HG02970 (cell line): ENCODE results near the gene CAP2.
"Not testable (repeated sequence)": the region's sequence is repeated elsewhere in the genome, so short reads cannot be mapped to it uniquely, and the experiment has no call there.

Experiments
- ATAC-seq: cut with Tn5 transposase; IDR thresholded peaks from one replicate; pipeline ENCODE4 v1.9.1; 2021; ENCODE audit warnings: mild to moderate bottlenecking, moderate library complexity, moderate number of reproducible peaks; ENCODE audit not compliant: unreplicated experiment, low FRiP score

The CAP2 gene

DNA sequence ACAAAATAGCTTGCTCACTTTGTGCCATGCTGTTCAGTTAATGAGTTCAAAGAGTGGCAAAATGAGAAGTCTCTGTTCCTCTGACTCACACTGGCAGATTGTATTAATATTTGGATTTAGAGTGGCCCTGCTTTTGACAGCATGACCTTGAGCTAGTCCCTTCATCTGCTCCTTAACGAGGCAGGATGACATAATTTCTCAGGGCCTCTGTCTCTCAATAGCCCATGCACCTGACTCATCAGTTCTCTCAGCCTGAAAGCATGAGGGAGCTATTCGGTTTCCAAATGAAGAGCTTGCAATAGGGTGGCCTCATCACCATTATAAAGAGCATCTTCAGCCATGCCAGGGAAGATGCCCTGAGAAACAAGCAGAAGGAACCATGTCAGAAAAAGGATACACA is 38.2 kb downstream of the CAP2 start:
- no peak for ATAC-seq

DNA sequence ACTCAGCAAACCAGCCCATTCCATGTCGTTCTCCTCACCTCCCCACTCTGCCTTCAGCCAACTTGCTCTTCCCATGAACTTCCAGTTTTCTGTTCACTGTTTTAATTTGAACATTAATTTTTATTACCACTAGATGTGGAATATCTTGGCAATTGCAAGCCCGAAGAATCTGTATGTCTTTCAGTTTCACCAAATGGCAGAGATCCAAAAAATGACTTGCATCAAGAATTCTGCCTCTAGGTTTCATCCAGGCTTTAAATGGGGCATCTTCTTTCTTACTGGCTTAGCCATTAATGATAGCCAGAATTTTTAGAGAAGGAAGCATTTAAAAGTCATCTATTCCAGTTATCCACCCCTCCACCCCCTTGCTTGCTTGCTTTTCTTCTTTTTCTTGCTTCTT is 39.0 kb downstream of the CAP2 start:
- ATAC-seq, result no peak

- no peak for ATAC-seq
Observed at GRCh38 chr6:17439243-17439993, 46.0 kb downstream of the CAP2 start.

DNA sequence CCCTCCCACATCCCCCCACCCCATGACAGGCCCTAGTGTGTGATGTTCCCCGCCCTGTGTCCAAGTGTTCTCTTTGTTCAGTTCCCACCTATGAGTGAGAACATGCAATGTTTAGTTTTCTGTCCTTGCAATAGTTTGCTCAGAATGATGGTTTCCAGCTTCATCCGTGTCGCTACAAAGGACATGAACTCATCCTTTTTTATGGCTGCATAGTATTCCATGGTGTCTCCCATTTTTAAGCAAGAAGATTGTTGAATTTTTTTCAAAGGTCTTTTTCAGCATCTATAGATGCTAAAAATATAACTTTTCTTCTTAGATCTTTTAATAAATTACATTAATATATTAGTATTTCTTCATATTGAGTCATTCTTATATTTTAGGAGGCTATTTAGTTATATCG is 47.4 kb downstream of the CAP2 start:
- not testable (repeated sequence) for ATAC-seq

GRCh38 chr6:17442196-17442595 is 48.8 kb downstream of the CAP2 start:
- ATAC-seq, result no peak

GRCh38 chr6:17446713-17447112 is 53.3 kb downstream of the CAP2 start:
- no peak for ATAC-seq

DNA sequence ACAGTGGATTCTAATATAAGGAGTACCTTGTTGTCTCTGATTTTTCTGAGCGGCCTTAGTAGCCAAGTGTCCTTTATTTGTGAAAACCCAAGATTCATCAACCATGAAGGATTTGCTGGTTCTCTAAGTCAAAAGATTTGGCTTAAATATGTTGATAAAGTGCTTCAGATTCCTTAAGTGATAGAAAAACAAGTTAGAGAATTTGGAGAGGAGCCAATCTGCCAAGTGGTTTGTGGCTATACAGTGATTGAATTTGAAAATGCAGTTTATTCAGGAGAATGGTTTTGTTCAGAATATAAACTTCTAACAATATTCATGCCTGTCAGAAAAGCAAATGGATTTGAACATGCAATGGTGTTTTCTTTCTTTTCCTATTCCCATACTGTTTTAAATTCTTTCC is 54.8 kb downstream of the CAP2 start:
- no peak for ATAC-seq

GRCh38 chr6:17450397-17450796 is 57.0 kb downstream of the CAP2 start:
- ATAC-seq, result no peak

DNA sequence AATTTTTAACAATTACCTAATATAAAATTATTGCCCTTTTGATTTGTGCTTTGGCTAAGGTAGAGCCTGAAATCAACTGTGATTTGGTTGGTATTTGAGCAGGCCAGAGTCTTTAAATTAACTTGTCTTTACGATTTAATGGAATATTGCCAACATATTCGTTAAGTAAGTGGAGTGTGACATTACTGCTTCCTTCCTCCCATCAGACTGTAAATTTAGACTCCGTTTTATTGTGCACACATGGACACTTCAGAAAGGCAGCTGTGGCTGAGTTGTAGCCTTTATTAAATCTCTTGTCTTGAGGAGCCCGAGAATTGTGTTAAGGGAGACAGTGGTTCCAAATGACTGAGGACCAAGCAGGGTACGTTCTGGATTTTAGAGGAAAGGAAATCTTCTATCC is 57.4 kb downstream of the CAP2 start:
- no peak for ATAC-seq

DNA sequence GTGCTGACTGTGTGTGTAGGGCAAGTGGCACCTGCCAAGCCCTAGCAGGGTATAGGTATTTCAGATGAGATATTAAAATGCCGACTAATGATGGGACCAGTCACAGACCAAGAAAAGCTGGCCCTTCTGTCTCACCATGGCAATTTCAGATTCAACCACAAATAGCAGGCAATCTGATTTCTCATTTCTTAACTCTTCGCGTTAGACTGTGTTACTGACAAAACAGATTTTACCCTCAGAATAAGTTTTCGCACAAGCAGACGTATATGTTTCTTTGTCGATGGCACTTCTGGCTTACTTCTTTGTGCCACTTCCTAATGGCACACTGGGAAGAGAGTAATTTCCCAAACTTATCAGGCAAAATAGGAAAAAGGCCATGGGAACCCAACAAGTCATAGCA is 58.7 kb downstream of the CAP2 start:
- ATAC-seq, result no peak

- ATAC-seq, result no peak
Observed at GRCh38 chr6:17454316-17455005, 61.1 kb downstream of the CAP2 start.

DNA sequence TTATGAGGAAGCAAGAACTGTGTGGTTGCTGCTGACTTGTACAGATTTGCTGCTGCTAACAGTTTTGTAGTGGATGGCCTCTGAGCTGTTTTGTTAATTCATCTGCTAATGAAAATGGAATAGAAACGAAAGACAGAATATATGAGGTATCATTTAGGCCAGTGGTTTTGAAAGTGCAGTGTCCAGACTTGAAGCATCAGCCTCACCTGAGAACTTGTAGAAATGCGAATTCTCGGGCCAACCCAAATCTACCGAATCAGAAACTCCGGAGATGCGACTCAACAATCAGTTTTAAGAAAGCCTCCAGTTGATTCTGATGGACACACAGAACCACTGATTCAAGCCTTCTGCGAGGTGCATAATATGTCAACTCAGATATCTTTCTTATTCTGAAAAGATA is 62.5 kb downstream of the CAP2 start:
- ATAC-seq, result no peak

- ATAC-seq, result no peak
Observed at GRCh38 chr6:17456711-17457110, 63.3 kb downstream of the CAP2 start.

DNA sequence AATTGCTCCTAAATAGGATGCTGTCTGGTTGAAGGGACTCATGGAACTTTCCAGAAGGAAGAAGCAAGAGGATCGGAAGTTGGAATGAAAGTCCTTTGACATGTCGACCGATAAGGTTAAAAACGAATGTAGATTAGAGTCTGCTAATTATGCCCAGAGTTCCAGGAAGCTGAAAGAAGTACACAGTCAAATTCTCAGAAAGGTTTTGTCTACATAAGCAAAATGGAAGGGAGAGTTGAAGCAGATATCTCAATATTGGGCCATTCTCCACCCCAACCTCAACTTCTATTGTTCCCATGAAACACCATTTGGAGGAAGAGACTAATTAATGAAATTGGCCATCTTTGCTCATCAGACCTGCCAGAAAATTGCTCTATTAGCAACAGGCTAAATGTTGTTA is 64.0 kb downstream of the CAP2 start:
- no peak for ATAC-seq

- ATAC-seq, result no peak
Observed at GRCh38 chr6:17457956-17458355, 64.6 kb downstream of the CAP2 start.

DNA sequence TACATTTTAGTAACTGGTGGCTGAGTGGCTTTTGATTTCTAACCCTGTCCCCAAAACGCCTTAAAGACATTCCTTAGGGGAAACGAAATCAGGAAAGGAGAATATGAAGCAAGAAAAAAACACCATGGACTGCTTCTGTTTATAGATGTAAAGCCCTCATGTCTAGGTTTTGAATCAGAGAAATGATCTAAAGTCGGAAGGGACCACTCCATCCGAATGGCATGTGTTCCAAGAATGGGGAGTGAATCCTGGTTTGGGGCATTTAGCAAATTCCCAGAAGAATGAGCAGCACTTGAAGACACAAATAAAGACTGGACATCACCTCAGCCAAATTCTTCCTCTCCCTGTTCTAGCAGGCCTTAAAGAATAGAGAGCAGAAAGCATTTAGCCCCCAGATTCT is 65.6 kb downstream of the CAP2 start:
- ATAC-seq, result no peak

- ATAC-seq, result no peak
Observed at GRCh38 chr6:17460862-17461261, 67.5 kb downstream of the CAP2 start.

GRCh38 chr6:17466147-17466546 is 72.8 kb downstream of the CAP2 start:
- no peak for ATAC-seq

DNA sequence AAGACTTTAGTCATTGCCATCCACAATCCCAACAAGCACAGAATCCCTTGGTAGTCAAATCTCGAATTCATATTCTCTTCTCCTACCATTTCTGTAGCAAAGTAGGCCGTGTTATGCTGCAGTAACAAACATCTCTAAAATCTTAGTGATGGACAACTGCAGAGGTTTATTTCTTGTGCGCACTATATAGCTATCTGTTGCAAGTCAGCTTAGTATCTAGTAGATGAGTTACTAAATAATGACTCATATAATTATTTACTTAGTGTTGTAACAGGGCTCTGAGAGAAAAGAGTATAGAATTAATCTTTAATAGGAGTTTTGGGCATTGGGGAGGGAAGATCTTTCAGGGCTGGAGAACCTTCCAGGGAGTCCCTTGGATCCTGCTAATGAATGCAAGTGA is 73.3 kb downstream of the CAP2 start:
- ATAC-seq, result no peak

- no peak for ATAC-seq
Observed at GRCh38 chr6:17469006-17469832, 75.8 kb downstream of the CAP2 start.

DNA sequence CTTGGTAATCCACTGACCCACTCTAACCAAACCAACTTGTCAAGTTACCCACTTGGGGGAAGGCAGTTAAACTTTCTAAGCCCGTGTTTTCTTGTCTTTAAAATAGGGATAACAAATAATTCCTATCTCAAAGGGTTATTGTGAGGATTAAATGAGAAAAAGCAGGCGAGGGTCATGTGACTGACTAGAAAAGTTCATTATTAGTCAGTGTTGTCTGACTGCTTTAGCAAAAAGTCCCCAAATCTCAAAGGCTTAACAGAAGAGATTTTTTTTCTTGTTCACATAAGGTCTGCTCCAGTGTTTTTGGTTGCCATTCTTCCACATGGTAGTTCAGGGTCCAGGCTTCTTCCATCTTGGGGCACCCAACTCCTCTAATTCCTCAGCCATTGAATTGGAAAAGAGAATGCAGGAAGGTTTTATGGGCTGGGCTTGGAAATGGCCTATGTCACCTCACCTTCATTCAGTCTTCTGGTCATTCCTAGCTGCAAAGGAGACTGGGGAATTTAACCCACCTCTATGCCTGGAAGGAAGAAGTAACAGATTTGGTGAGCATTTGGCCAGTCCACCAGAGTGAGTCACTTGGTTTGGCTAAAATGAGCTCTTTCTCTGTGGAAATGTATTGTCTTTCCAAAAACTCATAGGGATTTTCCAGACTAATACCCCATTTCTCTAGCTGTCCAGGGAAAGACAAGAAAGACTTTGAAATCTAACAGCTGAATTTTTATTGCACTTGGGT is 77.0 kb downstream of the CAP2 start:
- ATAC-seq, result no peak
